Central memory CD8-positive, alpha-beta T cell (primary cell): Measurements from ENCODE around the gene ROBO4.

Experiments used
- ATAC-seq: fragments of 150-1000 bp; cut with Tn5 transposase; replicated peaks from 2 replicates; pipeline ENCODE4 v1.10.0; 2022; ENCODE audit warnings: mild to moderate bottlenecking, moderate FRiP score, moderate number of reproducible peaks; ENCODE audit not compliant: poor library complexity, severe bottlenecking; ENCODE audit errors: extremely low read depth
- DNase-seq, 2 donors: peaks; one replicate each; pipeline ENCODE4 v3.0.0; 2021; ENCODE audit warnings: low spot score in 2 of 2
- H3K27ac Mint-ChIP-seq: one replicate; pipeline ENCODE4 v1.8.0; 2022; ENCODE audit warnings: low read depth, mild to moderate bottlenecking, moderate library complexity, mixed read lengths
- H3K27me3 Mint-ChIP-seq: one replicate; pipeline ENCODE4 v1.8.0; 2022; ENCODE audit warnings: mixed read lengths
- H3K36me3 Mint-ChIP-seq: one replicate; pipeline ENCODE4 v1.8.0; 2022; ENCODE audit warnings: mild to moderate bottlenecking, moderate library complexity, mixed read lengths; ENCODE audit not compliant: insufficient read depth
- H3K4me1 Mint-ChIP-seq: one replicate; pipeline ENCODE4 v1.8.0; 2022; ENCODE audit warnings: mixed read lengths
- H3K4me3 Mint-ChIP-seq: one replicate; pipeline ENCODE4 v1.8.0; 2022; ENCODE audit warnings: mild to moderate bottlenecking, moderate library complexity, mixed read lengths
- H3K9me3 Mint-ChIP-seq: one replicate; pipeline ENCODE4 v1.8.0; 2022; ENCODE audit warnings: mixed read lengths

Gene ROBO4

DNA sequence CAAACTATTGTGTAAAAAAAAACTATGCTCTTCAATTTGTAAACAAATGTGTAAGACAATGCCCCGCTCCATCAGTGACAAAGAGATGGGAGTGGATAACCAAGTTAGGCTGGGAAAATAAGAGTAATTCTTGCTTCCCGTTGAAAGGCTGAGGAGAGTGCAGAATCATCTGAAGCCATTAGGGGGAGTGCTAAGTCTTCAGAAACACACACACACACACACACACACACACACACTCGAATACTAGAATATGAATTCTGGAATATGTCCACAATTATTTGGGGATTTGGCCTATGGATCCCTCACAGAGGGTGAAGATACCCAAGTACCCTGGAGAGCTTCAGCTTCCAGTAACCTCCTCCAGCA is 60.2 kb downstream of the ROBO4 start:
- Mint-ChIP-seq H3K36me3 (peaks cover 2% of the 10 kb centered on the region), H3K27ac (no peak overlapping the region), H3K27me3 (peaks cover 71% of the 10 kb centered on the region), H3K4me3 (no peak overlapping the region), H3K4me1 (peaks cover 10% of the 10 kb centered on the region), H3K9me3 (no peaks in the 10 kb centered on the region)
- ATAC-seq (no peak), DNase-seq (no peak)

DNA sequence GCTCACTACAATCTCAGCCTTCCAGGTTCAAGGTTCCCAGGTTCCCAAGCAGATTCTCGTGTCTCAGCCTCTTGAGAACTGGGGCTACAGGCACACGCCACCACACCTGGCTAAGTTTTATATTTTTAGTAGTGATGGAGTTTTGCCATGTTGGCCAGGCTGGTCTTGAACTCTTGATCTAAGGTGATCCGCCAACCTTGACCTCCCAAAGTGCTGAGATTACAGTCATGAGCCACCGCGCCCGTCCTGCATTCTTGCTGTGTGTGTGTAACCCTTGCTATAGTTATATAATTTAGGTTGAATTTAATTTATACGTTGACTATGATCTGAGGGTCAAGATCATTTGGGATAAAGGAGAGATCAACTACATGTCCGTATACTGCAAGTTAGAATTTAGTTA is 61.7 kb downstream of the ROBO4 start:
- H3K4me1 Mint-ChIP-seq, result peaks cover 10% of the 10 kb centered on the region
- DNase-seq (no peak), ATAC-seq (no peak)
- no peak overlapping the region for H3K27ac Mint-ChIP-seq
- H3K9me3 Mint-ChIP-seq, result no peaks in the 10 kb centered on the region
- peaks cover 66% of the 10 kb centered on the region for H3K27me3 Mint-ChIP-seq
- H3K4me3 Mint-ChIP-seq, result peak overlapping the region; percentile 63
- peaks cover 2% of the 10 kb centered on the region for H3K36me3 Mint-ChIP-seq

- H3K27me3 Mint-ChIP-seq, result peaks cover 53% of the 10 kb centered on the region
- H3K4me3 Mint-ChIP-seq, result no peak overlapping the region
- no peak overlapping the region for H3K27ac Mint-ChIP-seq
- ATAC-seq (no peak), DNase-seq (no peak)
- no peaks in the 10 kb centered on the region for H3K9me3 Mint-ChIP-seq
- peaks cover 2% of the 10 kb centered on the region for H3K36me3 Mint-ChIP-seq
- H3K4me1 Mint-ChIP-seq, result peaks cover 6% of the 10 kb centered on the region
Measured at GRCh38 chr11:124834526-124835180, 63.0 kb downstream of the ROBO4 start.
